HG02759 (cell line): ENCODE measurements around the gene CTCFL.
"Not testable (repeated sequence)": the region's sequence is repeated elsewhere in the genome, so short reads cannot be mapped to it uniquely, and the experiment has no call there.

Experiments
- ATAC-seq: cut with Tn5 transposase; IDR thresholded peaks from one replicate; pipeline ENCODE4 v1.9.1; 2021; ENCODE audit warnings: mild to moderate bottlenecking, moderate library complexity; ENCODE audit not compliant: unreplicated experiment

Gene CTCFL

GRCh38 chr20:57511709-57512108 is 13.2 kb downstream of the CTCFL start:
- ATAC-seq: not testable (repeated sequence)

- ATAC-seq: no peak
Observed at GRCh38 chr20:57509665-57510237, 15.2 kb downstream of the CTCFL start.

GRCh38 chr20:57508831-57509230 is 16.1 kb downstream of the CTCFL start:
- ATAC-seq: no peak

- ATAC-seq: no peak
Observed at GRCh38 chr20:57508381-57508780, 16.6 kb downstream of the CTCFL start.

GRCh38 chr20:57507477-57507876 is 17.5 kb downstream of the CTCFL start:
- no peak for ATAC-seq

- no peak for ATAC-seq
Observed at GRCh38 chr20:57505979-57506378, 19.0 kb downstream of the CTCFL start.

GRCh38 chr20:57504411-57504810 is 20.5 kb downstream of the CTCFL start:
- ATAC-seq: no peak

- ATAC-seq: no peak
Observed at GRCh38 chr20:57503035-57503658, 21.8 kb downstream of the CTCFL start.

- no peak for ATAC-seq
Observed at GRCh38 chr20:57502336-57502700, 22.6 kb downstream of the CTCFL start.

GRCh38 chr20:57501461-57502335 is 23.2 kb downstream of the CTCFL start:
- ATAC-seq: no peak

- ATAC-seq: no peak
Observed at GRCh38 chr20:57500962-57501361, 24.0 kb downstream of the CTCFL start.

GRCh38 chr20:57500235-57500634 is 24.7 kb downstream of the CTCFL start:
- no peak for ATAC-seq

- ATAC-seq: no peak
Observed at GRCh38 chr20:57499676-57500075, 25.3 kb downstream of the CTCFL start.

- ATAC-seq: no peak
Observed at GRCh38 chr20:57498425-57499400, 26.2 kb downstream of the CTCFL start.

- no peak for ATAC-seq
Observed at GRCh38 chr20:57496592-57496991, 28.3 kb downstream of the CTCFL start.

GRCh38 chr20:57495978-57496377 is 29.0 kb downstream of the CTCFL start:
- no peak for ATAC-seq

GRCh38 chr20:57493091-57493615 is 31.8 kb downstream of the CTCFL start:
- no peak for ATAC-seq

- ATAC-seq: no peak
Observed at GRCh38 chr20:57491373-57491772, 33.6 kb downstream of the CTCFL start.

- ATAC-seq: not testable (repeated sequence)
Observed at GRCh38 chr20:57488277-57488676, 36.7 kb downstream of the CTCFL start.

GRCh38 chr20:57485770-57486169 is 39.2 kb downstream of the CTCFL start:
- ATAC-seq: no peak

GRCh38 chr20:57484772-57485171 is 40.2 kb downstream of the CTCFL start:
- no peak for ATAC-seq
